Adrenal gland (tissue), 5 donors: Measurements from ENCODE around the gene ATXN3L.

Experiments
- POLR2A ChIP-seq, 2 donors: fragments of 450-650 bp; IDR thresholded peaks; one replicate each; pipeline ENCODE4 v1.6.1; 2017; ENCODE audit warnings: antibody characterized with exemption in 2 of 2, mild to moderate bottlenecking in 2 of 2, moderate library complexity in 1 of 2
- TF ChIP-seq, protein P1 (sequence below), 6 experiments: fragments of 450-650 bp in 4 of 6; fragments of 200-600 bp in 2 of 6; sonication (generic) in 1 of 6; IDR thresholded peaks; 1 replicate in 5 of 6; 2 replicates in 1 of 6; pipeline versions ENCODE4 v1.5.1 to v1.8.0; 2016 to 2021; ENCODE audit warnings: antibody characterized with exemption in 6 of 6, mild to moderate bottlenecking in 2 of 6, moderate library complexity in 1 of 6
- donor health status: DM: no; HTN: no; CAD: no.

DNA sequence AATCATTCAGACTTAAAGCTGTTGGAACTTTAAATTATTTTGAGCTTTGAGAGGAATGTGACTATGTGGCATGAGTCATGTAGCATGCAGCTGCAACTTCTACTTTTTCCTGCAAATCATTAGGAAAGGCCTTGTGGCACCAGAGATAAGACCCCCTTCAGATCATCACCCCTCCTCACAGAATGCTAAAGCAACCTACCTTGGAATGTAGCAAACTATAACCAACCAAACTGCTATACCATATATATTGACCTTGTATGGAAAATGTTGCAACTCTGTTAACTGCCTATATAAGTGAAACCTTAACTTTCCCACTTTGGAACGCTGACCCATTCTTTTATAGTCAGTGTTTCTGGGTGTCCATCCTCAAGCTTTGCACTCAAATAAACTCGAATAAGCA lies 32.0 kb downstream of the ATXN3L start:
- TF ChIP-seq, protein P1, sequence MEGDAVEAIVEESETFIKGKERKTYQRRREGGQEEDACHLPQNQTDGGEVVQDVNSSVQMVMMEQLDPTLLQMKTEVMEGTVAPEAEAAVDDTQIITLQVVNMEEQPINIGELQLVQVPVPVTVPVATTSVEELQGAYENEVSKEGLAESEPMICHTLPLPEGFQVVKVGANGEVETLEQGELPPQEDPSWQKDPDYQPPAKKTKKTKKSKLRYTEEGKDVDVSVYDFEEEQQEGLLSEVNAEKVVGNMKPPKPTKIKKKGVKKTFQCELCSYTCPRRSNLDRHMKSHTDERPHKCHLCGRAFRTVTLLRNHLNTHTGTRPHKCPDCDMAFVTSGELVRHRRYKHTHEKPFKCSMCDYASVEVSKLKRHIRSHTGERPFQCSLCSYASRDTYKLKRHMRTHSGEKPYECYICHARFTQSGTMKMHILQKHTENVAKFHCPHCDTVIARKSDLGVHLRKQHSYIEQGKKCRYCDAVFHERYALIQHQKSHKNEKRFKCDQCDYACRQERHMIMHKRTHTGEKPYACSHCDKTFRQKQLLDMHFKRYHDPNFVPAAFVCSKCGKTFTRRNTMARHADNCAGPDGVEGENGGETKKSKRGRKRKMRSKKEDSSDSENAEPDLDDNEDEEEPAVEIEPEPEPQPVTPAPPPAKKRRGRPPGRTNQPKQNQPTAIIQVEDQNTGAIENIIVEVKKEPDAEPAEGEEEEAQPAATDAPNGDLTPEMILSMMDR (IDR thresholded peaks at IDR 0.05): no peak
- TF ChIP-seq POLR2A (IDR thresholded peaks at IDR 0.05): no peak
